ENCODE results near the gene MBTPS1.

Gene MBTPS1

GRCh38 chr16:84032458-84033178 lies 84.1 kb downstream of the MBTPS1 start:
- no peak for DNase-seq

GRCh38 chr16:84031556-84031955 lies 85.2 kb downstream of the MBTPS1 start:
- no peak for DNase-seq

- peak; percentile 83 for DNase-seq
Observed at GRCh38 chr16:84029297-84030047, 87.3 kb downstream of the MBTPS1 start.

- no peak for DNase-seq
Observed at GRCh38 chr16:84027625-84028024, 89.1 kb downstream of the MBTPS1 start.

GRCh38 chr16:84026606-84027005 lies 90.1 kb downstream of the MBTPS1 start:
- DNase-seq = no peak

GRCh38 chr16:84024854-84025253 lies 91.9 kb downstream of the MBTPS1 start:
- DNase-seq = no peak

- no peak for DNase-seq
Observed at GRCh38 chr16:84022644-84023043, 94.1 kb downstream of the MBTPS1 start.

GRCh38 chr16:84021488-84021887 lies 95.3 kb downstream of the MBTPS1 start:
- DNase-seq = no peak

GRCh38 chr16:84020353-84020752 lies 96.4 kb downstream of the MBTPS1 start:
- no peak for DNase-seq

- DNase-seq = no peak
Observed at GRCh38 chr16:84018710-84019109, 98.0 kb downstream of the MBTPS1 start.

GRCh38 chr16:84016477-84016876 lies 100.3 kb downstream of the MBTPS1 start:
- DNase-seq = no peak

GRCh38 chr16:84015399-84015798 lies 101.3 kb downstream of the MBTPS1 start:
- no peak for DNase-seq

GRCh38 chr16:84014570-84015327 lies 102.0 kb downstream of the MBTPS1 start:
- DNase-seq = no peak

GRCh38 chr16:84013787-84014569 lies 102.8 kb downstream of the MBTPS1 start:
- DNase-seq = peak; percentile 95

GRCh38 chr16:84009282-84009681 lies 107.5 kb downstream of the MBTPS1 start:
- peak; percentile 53 for DNase-seq

GRCh38 chr16:84007965-84008364 lies 108.8 kb downstream of the MBTPS1 start:
- no peak for DNase-seq

- DNase-seq = no peak
Observed at GRCh38 chr16:84007520-84007919, 109.2 kb downstream of the MBTPS1 start.

- no peak for DNase-seq
Observed at GRCh38 chr16:84005391-84005790, 111.4 kb downstream of the MBTPS1 start.

GRCh38 chr16:84004442-84004841 lies 112.3 kb downstream of the MBTPS1 start:
- no peak for DNase-seq

All from MV-4-11 (cell line).